ENCODE results near the gene ITPKC. TPM values are rescaled to one million over a fixed set of nuclear protein-coding genes. Genes with fewer than 3 reads are reported as not detected.

Gene ITPKC
- total and polyA plus RNA-seq, 2 of the 13 experiments (the other 11 are each of a cell fraction or from before 2014, with no cell fraction given): 6.9 to 11.2 TPM

DNA sequence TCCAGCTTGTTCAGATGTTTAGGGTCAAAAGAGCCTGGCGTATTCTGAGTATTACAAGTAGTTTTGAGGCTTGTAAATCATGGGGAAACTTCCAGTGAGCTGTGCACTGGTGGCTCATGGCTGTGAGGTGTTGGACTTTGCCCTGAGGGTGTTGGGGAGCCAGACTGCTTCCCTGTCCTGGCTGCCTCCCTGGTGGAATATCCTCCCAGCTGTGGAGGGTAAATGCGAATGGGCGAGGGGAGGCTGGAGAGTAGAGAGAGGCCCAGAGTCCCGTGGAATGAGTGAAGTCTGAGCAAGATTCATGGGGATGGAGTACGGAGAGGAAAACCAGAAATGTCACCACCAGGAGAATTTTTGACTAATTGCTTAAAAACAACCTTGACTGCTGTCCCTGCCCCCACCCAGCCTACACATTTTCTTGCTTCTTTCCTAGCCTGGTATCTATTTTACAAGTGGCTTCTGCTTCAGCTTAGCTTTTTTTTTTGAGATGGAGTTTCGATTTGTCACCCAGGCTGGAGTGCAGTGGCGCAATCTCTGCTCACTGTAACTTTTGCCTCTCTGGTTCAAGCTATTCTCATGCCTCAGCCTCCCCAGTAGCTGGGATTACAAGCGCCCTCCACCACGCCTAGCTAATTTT lies 37.8 kb downstream of the ITPKC start (continued):
- TF ChIP-seq, protein P1, sequence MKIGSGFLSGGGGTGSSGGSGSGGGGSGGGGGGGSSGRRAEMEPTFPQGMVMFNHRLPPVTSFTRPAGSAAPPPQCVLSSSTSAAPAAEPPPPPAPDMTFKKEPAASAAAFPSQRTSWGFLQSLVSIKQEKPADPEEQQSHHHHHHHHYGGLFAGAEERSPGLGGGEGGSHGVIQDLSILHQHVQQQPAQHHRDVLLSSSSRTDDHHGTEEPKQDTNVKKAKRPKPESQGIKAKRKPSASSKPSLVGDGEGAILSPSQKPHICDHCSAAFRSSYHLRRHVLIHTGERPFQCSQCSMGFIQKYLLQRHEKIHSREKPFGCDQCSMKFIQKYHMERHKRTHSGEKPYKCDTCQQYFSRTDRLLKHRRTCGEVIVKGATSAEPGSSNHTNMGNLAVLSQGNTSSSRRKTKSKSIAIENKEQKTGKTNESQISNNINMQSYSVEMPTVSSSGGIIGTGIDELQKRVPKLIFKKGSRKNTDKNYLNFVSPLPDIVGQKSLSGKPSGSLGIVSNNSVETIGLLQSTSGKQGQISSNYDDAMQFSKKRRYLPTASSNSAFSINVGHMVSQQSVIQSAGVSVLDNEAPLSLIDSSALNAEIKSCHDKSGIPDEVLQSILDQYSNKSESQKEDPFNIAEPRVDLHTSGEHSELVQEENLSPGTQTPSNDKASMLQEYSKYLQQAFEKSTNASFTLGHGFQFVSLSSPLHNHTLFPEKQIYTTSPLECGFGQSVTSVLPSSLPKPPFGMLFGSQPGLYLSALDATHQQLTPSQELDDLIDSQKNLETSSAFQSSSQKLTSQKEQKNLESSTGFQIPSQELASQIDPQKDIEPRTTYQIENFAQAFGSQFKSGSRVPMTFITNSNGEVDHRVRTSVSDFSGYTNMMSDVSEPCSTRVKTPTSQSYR (CRISPR knock-in tag; IDR thresholded peaks at IDR 0.05; ENCODE audit: borderline replicate concordance): peak; percentile 32; the same call in 1 of the 2 replicates
- TF ChIP-seq GLI4 (CRISPR knock-in tag; IDR thresholded peaks at IDR 0.05; ENCODE audit: borderline replicate concordance): no peak
- no peak for TF ChIP-seq RAD51 (IDR thresholded peaks at IDR 0.05; ENCODE audit: borderline replicate concordance)
- no peak for TF ChIP-seq ZSCAN31 (CRISPR knock-in tag; IDR thresholded peaks at IDR 0.05; ENCODE audit: low read depth)
- TF ChIP-seq, protein P2, sequence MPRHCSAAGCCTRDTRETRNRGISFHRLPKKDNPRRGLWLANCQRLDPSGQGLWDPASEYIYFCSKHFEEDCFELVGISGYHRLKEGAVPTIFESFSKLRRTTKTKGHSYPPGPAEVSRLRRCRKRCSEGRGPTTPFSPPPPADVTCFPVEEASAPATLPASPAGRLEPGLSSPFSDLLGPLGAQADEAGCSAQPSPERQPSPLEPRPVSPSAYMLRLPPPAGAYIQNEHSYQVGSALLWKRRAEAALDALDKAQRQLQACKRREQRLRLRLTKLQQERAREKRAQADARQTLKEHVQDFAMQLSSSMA (CRISPR knock-in tag; IDR thresholded peaks at IDR 0.05): no peak
- no peak for TF ChIP-seq YEATS4 (CRISPR knock-in tag; IDR thresholded peaks at IDR 0.05; ENCODE audit: borderline replicate concordance)
- TF ChIP-seq SOX6 (IDR thresholded peaks at IDR 0.05): no peak
- no peak for TF ChIP-seq SOX6 (CRISPR knock-in tag; IDR thresholded peaks at IDR 0.05)
- TF ChIP-seq NR2F1 (CRISPR knock-in tag; IDR thresholded peaks at IDR 0.05): 0 out of 4 replicates have a peak, but pooled peaks of 1 of the 2 experiments have one; percentile 11
- TF ChIP-seq ZNF841 (CRISPR knock-in tag; IDR thresholded peaks at IDR 0.05; ENCODE audit: borderline replicate concordance): no peak
- TF ChIP-seq, protein P3, sequence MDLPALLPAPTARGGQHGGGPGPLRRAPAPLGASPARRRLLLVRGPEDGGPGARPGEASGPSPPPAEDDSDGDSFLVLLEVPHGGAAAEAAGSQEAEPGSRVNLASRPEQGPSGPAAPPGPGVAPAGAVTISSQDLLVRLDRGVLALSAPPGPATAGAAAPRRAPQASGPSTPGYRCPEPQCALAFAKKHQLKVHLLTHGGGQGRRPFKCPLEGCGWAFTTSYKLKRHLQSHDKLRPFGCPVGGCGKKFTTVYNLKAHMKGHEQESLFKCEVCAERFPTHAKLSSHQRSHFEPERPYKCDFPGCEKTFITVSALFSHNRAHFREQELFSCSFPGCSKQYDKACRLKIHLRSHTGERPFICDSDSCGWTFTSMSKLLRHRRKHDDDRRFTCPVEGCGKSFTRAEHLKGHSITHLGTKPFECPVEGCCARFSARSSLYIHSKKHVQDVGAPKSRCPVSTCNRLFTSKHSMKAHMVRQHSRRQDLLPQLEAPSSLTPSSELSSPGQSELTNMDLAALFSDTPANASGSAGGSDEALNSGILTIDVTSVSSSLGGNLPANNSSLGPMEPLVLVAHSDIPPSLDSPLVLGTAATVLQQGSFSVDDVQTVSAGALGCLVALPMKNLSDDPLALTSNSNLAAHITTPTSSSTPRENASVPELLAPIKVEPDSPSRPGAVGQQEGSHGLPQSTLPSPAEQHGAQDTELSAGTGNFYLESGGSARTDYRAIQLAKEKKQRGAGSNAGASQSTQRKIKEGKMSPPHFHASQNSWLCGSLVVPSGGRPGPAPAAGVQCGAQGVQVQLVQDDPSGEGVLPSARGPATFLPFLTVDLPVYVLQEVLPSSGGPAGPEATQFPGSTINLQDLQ (CRISPR knock-in tag; IDR thresholded peaks at IDR 0.05): no peak
- TF ChIP-seq SALL2 (CRISPR knock-in tag; IDR thresholded peaks at IDR 0.05): no peak
- no peak for TF ChIP-seq ZNF432 (CRISPR knock-in tag; IDR thresholded peaks at IDR 0.05; ENCODE audit: borderline replicate concordance)
- no peak for TF ChIP-seq ZNF441 (CRISPR knock-in tag; IDR thresholded peaks at IDR 0.05; ENCODE audit: borderline replicate concordance)
- no peak for TF ChIP-seq ZNF773 (CRISPR knock-in tag; IDR thresholded peaks at IDR 0.05; ENCODE audit: borderline replicate concordance)
- no peak for TF ChIP-seq ATM (IDR thresholded peaks at IDR 0.05; ENCODE audit: borderline replicate concordance)
- no peak for TF ChIP-seq ATF6 (CRISPR knock-in tag; conservative IDR thresholded peaks at IDR 0.05)
- TF ChIP-seq ZSCAN29 (CRISPR knock-in tag; conservative IDR thresholded peaks at IDR 0.05): 0 out of 2 replicates have a peak, but pooled peaks have one; percentile 50
- TF ChIP-seq, protein P4, sequence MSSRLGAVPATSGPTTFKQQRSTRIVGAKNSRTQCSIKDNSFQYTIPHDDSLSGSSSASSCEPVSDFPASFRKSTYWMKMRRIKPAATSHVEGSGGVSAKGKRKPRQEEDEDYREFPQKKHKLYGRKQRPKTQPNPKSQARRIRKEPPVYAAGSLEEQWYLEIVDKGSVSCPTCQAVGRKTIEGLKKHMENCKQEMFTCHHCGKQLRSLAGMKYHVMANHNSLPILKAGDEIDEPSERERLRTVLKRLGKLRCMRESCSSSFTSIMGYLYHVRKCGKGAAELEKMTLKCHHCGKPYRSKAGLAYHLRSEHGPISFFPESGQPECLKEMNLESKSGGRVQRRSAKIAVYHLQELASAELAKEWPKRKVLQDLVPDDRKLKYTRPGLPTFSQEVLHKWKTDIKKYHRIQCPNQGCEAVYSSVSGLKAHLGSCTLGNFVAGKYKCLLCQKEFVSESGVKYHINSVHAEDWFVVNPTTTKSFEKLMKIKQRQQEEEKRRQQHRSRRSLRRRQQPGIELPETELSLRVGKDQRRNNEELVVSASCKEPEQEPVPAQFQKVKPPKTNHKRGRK (CRISPR knock-in tag; IDR thresholded peaks at IDR 0.05): no peak

Data from HepG2 (cell line).